HCT116 (cell line): ENCODE data around the gene LHX4. TPM values are rescaled to one million over a fixed set of nuclear protein-coding genes. Genes with fewer than 3 reads are reported as not detected.

Experiments used
- ATAC-seq: fragments of 200-7000 bp; cut with Tn5 transposase; 2 replicates; pipeline ENCODE4 v1.9.1; 2020; ENCODE audit warnings: mild to moderate bottlenecking, moderate library complexity
- BruUV-seq: library from RNA; stranded (reverse); fragments of 400-500 nt; replicated peaks from 2 replicates; lab custom pipeline; 2021; lab: Mats Ljungman, UMichigan
- CTCF ChIA-PET: fragments of 300-600 bp; sonication (Branson Sonifier 250); formaldehyde crosslinking; loops from one replicate; lab custom pipeline; 2021; ENCODE audit warnings: antibody characterized with exemption; lab: Charles Lee
- POLR2A ChIA-PET: fragments of 300-600, 350-600 bp; sonication (Branson Sonifier 250); formaldehyde crosslinking; loops from one replicate; lab custom pipeline; 2021; ENCODE audit warnings: antibody characterized with exemption; lab: Charles Lee
- RAD21 ChIA-PET, 2 experiments: fragments of 300-600 bp; sonication (Branson Sonifier 250); formaldehyde crosslinking; loops; one replicate each; lab custom pipeline; 2023; ENCODE audit warnings: low total read pairs in 2 of 2; ENCODE audit not compliant: uncharacterized antibody in 2 of 2, unreplicated experiment in 2 of 2, low non-redundant PET in 1 of 2; lab: Charles Lee
- DNase-seq: peaks from one replicate; pipeline ENCODE4 v3.0.0-alpha.2; 2010; ENCODE audit warnings: low read depth, low spot score
- H2AFZ ChIP-seq: fragments of 200-600 bp; shearing (Covaris generic), sonication (generic); 2 replicates; pipeline ENCODE4 v1.6.1; 2017; ENCODE audit warnings: low read depth, mixed run types, mixed read lengths, antibody characterized with exemption, low read length; ENCODE audit not compliant: poor library complexity, severe bottlenecking
- H3K27ac ChIP-seq: 2 replicates; pipeline ENCODE4 v1.5.1; 2012; ENCODE audit warnings: low read depth, low read length
- H3K27me3 ChIP-seq: fragments of 200-600 bp; sonication (generic); 2 replicates; pipeline ENCODE4 v1.6.1; 2016; ENCODE audit warnings: mixed run types, low read length, mixed read lengths; ENCODE audit not compliant: insufficient read depth
- H3K36me3 ChIP-seq, 2 experiments: fragments of 200-500 bp in 1 of 2; fragments of 200-600 bp in 1 of 2; sonication (Bioruptor generic) in 1 of 2; sonication (generic) in 1 of 2; 2 replicates each; pipeline versions ENCODE4 v1.5.1 to v1.6.1; 2014 to 2016; ENCODE audit warnings: low read length in 2 of 2, inconsistent platforms in 1 of 2, mixed read lengths in 1 of 2, mixed run types in 1 of 2; ENCODE audit not compliant: insufficient read depth in 2 of 2, control insufficient read depth in 1 of 2
- H3K4me1 ChIP-seq, 2 experiments: fragments of 200-600 bp in 1 of 2; sonication (generic) in 1 of 2; 2 replicates each; pipeline versions ENCODE4 v1.5.1 to v1.6.1; 2012 to 2017; ENCODE audit warnings: low read length in 2 of 2, inconsistent platforms in 1 of 2, mild to moderate bottlenecking in 1 of 2, mixed read lengths in 1 of 2, mixed run types in 1 of 2, moderate library complexity in 1 of 2; ENCODE audit not compliant: insufficient read depth in 2 of 2, control insufficient read depth in 1 of 2
- H3K4me2 ChIP-seq: fragments of 200-600 bp; sonication (generic); 2 replicates; pipeline ENCODE4 v1.6.1; 2017; ENCODE audit warnings: mixed run types, low read length, mixed read lengths
- H3K4me3 ChIP-seq, 2 experiments: fragments of 200-600 bp in 1 of 2; sonication (generic) in 1 of 2; replicated peaks in 1 of 2; 2 replicates each; pipeline ENCODE4 v1.5.1; 2011 to 2016; ENCODE audit warnings: low read length in 2 of 2, control low read depth in 1 of 2, low read depth in 1 of 2, mild to moderate bottlenecking in 1 of 2, mixed read lengths in 1 of 2, mixed run types in 1 of 2
- H3K79me2 ChIP-seq: fragments of 200-600 bp; sonication (generic); 2 replicates; pipeline ENCODE4 v1.6.1; 2017; ENCODE audit warnings: mild to moderate bottlenecking, mixed run types, low read length, moderate library complexity, mixed read lengths; ENCODE audit not compliant: insufficient read depth
- H3K9ac ChIP-seq: fragments of 200-600 bp; sonication (generic); 2 replicates; pipeline ENCODE4 v1.6.1; 2016; ENCODE audit warnings: low read length, mixed read lengths
- H3K9me2 ChIP-seq: fragments of 200-600 bp; sonication (generic), shearing (Covaris generic); 2 replicates; pipeline ENCODE4 v1.6.1; 2017; ENCODE audit warnings: mixed run types, mild to moderate bottlenecking, moderate library complexity; ENCODE audit not compliant: insufficient read depth
- H3K9me3 ChIP-seq, 2 experiments: fragments of 200-500 bp in 1 of 2; fragments of 200-600 bp in 1 of 2; sonication (Bioruptor generic) in 1 of 2; sonication (generic) in 1 of 2; 2 replicates each; pipeline ENCODE4 v1.6.1; 2014 to 2017; ENCODE audit warnings: low read length in 2 of 2, mixed read lengths in 2 of 2, inconsistent platforms in 1 of 2, low read depth in 1 of 2, mild to moderate bottlenecking in 1 of 2, mixed run types in 1 of 2, moderate library complexity in 1 of 2; ENCODE audit not compliant: control insufficient read depth in 1 of 2, insufficient read depth in 1 of 2
- H4K20me1 ChIP-seq: fragments of 200-600 bp; sonication (generic), shearing (Covaris generic); 2 replicates; pipeline ENCODE4 v1.6.1; 2017; ENCODE audit warnings: mixed run types, mild to moderate bottlenecking, moderate library complexity; ENCODE audit not compliant: insufficient read depth
- CBX3 ChIP-seq: IDR thresholded peaks from 2 replicates; pipeline ENCODE4 v1.6.1; 2012; ENCODE audit warnings: low read depth
- ELF1 ChIP-seq: IDR thresholded peaks from 2 replicates; pipeline ENCODE4 v1.6.1; 2012; ENCODE audit warnings: low read depth, borderline replicate concordance
- EZH2 ChIP-seq: fragments of 200-600 bp; sonication (generic); IDR thresholded peaks from 2 replicates; pipeline ENCODE4 v1.6.1; 2017; ENCODE audit warnings: antibody characterized with exemption, mixed run types
- EZH2phosphoT487 ChIP-seq: fragments of 200-600 bp; IDR thresholded peaks from 2 replicates; pipeline ENCODE4 v1.6.1; 2018; ENCODE audit warnings: antibody characterized with exemption, borderline replicate concordance
- FOSL1 ChIP-seq: IDR thresholded peaks from 2 replicates; pipeline ENCODE4 v1.6.1; 2012; ENCODE audit warnings: low read depth
- JUND ChIP-seq: IDR thresholded peaks from 2 replicates; pipeline ENCODE4 v1.6.1; 2012
- POLR2AphosphoS5 ChIP-seq: IDR thresholded peaks from 2 replicates; pipeline ENCODE4 v1.6.1; 2011; ENCODE audit warnings: mild to moderate bottlenecking, low read depth, low read length, moderate library complexity
- RAD21 ChIP-seq: IDR thresholded peaks from 2 replicates; pipeline ENCODE4 v1.6.1; 2012; ENCODE audit warnings: low read depth, mild to moderate bottlenecking
- SIN3A ChIP-seq: IDR thresholded peaks from 2 replicates; pipeline ENCODE4 v1.6.1; 2012; ENCODE audit warnings: low read depth
- SP1 ChIP-seq: IDR thresholded peaks from 2 replicates; pipeline ENCODE4 v1.6.1; 2012; ENCODE audit warnings: low read depth
- SRF ChIP-seq: IDR thresholded peaks from 2 replicates; pipeline ENCODE4 v1.6.1; 2012; ENCODE audit warnings: low read depth
- TCF7L2 ChIP-seq: IDR thresholded peaks from 2 replicates; pipeline ENCODE4 v1.7.0; 2011; ENCODE audit warnings: borderline replicate concordance, inconsistent platforms; ENCODE audit not compliant: insufficient read depth, insufficient read length; ENCODE audit errors: extremely low read depth
- YY1 ChIP-seq: IDR thresholded peaks from 2 replicates; pipeline ENCODE4 v1.6.1; 2011; ENCODE audit warnings: low read length, low read depth, moderate library complexity, mild to moderate bottlenecking; ENCODE audit not compliant: insufficient replicate concordance; ENCODE audit errors: extremely low read depth
- ZFX ChIP-seq: fragments of 450-650 bp; IDR thresholded peaks from 2 replicates; pipeline ENCODE4 v1.6.1; 2017
- intact Hi-C: fragments of 100-400 bp; cut with micrococcal nuclease; formaldehyde crosslinking; loops from 2 replicates; pipeline ENCODE4 v1.10.0; 2022
- total RNA-seq: library from RNA; stranded (reverse); gene quantifications from one replicate; pipeline ENCODE4 v1.2.1, GENCODE V29; 2021; ENCODE audit not compliant: unreplicated experiment
- TF ChIP-seq, protein P1 (sequence below): IDR thresholded peaks from 2 replicates; pipeline ENCODE4 v1.6.1; 2011; ENCODE audit warnings: mild to moderate bottlenecking, low read length, moderate library complexity; ENCODE audit not compliant: insufficient replicate concordance; ENCODE audit errors: extremely low read depth
- TF ChIP-seq, protein P2 (sequence below): IDR thresholded peaks from 2 replicates; pipeline ENCODE4 v1.6.1; 2012
- TF ChIP-seq, protein P3 (sequence below), 3 experiments: fragments of 200-600 bp in 1 of 3; sonication (generic) in 1 of 3; IDR thresholded peaks in 2 of 3; conservative IDR thresholded peaks in 1 of 3; 2 replicates each; pipeline ENCODE4 v1.5.1; 2012 to 2017; ENCODE audit warnings: low read depth in 2 of 3, low read length in 2 of 3, antibody characterized with exemption in 1 of 3, borderline replicate concordance in 1 of 3, control low read depth in 1 of 3, mild to moderate bottlenecking in 1 of 3, mixed read lengths in 1 of 3, mixed run types in 1 of 3, moderate library complexity in 1 of 3; ENCODE audit not compliant: insufficient read depth in 1 of 3
- TF ChIP-seq, protein P4 (sequence below): IDR thresholded peaks from 2 replicates; pipeline ENCODE4 v1.6.1; 2012; ENCODE audit warnings: low read depth
- TF ChIP-seq, protein P5 (sequence below): IDR thresholded peaks from 2 replicates; pipeline ENCODE4 v1.6.1; 2012

The LHX4 gene
- total RNA-seq, 1 experiment from 2014 or later, result 0.44 TPM

DNA sequence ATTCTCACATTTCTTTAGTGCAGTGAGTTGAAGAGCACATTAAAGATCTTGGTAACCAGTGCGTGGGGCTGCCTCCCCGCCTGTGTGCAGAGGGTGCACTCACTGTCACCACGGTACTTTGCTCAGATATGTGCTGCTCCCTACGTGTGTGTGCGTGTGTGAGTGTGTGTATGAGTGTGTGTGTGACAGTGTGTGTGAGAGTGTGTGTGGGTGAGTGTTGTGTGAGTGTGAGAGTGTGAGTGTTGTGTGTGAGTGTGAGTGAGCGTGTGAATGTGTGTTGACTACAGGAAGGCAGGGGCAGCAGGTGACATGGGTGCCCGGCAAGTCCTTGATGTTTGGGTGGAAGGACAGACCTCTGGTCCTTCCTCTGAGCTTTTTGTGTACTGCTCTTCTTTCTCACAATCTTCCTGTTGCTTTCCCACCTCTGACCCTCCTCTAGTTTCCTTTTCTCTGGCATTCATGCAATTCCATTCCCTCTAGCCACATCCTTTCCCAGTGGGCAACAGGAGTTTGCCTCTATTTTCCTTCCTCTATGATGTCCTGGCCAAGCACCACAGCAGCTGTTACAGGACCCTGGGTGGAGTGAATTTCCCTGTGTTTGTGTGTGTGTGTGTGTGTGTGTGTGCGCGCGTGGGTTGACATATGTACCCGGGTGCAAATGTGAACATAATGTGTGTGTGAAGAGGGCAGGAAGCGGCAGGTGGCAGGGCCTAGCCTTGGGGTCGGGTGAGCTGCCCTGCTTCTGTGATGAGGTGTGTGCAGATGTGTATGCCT lies 19.8 kb downstream of the LHX4 start:
- no peak for ATAC-seq
- H3K9me3 ChIP-seq, result no peaks in the 10 kb centered on the region
- ChIA-PET POLR2A (no interaction called here), RAD21 (interaction anchor here in 1 of 2 experiments (1.3 kb wide), 1 partner anchor 62 kb away, joined by 3 read pairs; no protein-coding TSS in a partner anchor), CTCF (interaction anchor here (0.9 to 1.1 kb wide), 2 partner anchors 10 to 62 kb away, joined by 3 read pairs; no protein-coding TSS in a partner anchor)
- no peak for DNase-seq
- intact Hi-C loops, result loop anchor here (5.0 kb wide), 1 partner anchor 63 kb away; no protein-coding TSS in a partner anchor
- no peaks in the 10 kb centered on the region for H3K27me3 ChIP-seq
- H3K4me1 ChIP-seq, result peaks cover 0 to 4% of the 10 kb centered on the region in 2 experiments; a peak in 1 of 4 replicates
- H3K4me3 ChIP-seq, result no peak overlapping the region
- no peaks in the 10 kb centered on the region for H3K9me2 ChIP-seq
- no peak overlapping the region for H2AFZ ChIP-seq
- H4K20me1 ChIP-seq, result no peaks in the 10 kb centered on the region
- BruUV-seq, result no TSS peak
- H3K36me3 ChIP-seq, result no peaks in the 10 kb centered on the region
- H3K79me2 ChIP-seq, result no peaks in the 10 kb centered on the region
- no peak overlapping the region for H3K27ac ChIP-seq
- no peak overlapping the region for H3K9ac ChIP-seq
- H3K4me2 ChIP-seq, result no peak overlapping the region
- TF ChIP-seq JUND, result no peak
- no peak for TF ChIP-seq SP1
- TF ChIP-seq TCF7L2, result no peak
- no peak for TF ChIP-seq ZFX
- TF ChIP-seq FOSL1, result no peak
- TF ChIP-seq YY1, result no peak
- TF ChIP-seq, protein P1, sequence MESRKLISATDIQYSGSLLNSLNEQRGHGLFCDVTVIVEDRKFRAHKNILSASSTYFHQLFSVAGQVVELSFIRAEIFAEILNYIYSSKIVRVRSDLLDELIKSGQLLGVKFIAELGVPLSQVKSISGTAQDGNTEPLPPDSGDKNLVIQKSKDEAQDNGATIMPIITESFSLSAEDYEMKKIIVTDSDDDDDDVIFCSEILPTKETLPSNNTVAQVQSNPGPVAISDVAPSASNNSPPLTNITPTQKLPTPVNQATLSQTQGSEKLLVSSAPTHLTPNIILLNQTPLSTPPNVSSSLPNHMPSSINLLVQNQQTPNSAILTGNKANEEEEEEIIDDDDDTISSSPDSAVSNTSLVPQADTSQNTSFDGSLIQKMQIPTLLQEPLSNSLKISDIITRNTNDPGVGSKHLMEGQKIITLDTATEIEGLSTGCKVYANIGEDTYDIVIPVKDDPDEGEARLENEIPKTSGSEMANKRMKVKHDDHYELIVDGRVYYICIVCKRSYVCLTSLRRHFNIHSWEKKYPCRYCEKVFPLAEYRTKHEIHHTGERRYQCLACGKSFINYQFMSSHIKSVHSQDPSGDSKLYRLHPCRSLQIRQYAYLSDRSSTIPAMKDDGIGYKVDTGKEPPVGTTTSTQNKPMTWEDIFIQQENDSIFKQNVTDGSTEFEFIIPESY, result no peak
- TF ChIP-seq EZH2, result no peak
- TF ChIP-seq EZH2phosphoT487, result no peak
- TF ChIP-seq CBX3, result no peak
- TF ChIP-seq, protein P2, sequence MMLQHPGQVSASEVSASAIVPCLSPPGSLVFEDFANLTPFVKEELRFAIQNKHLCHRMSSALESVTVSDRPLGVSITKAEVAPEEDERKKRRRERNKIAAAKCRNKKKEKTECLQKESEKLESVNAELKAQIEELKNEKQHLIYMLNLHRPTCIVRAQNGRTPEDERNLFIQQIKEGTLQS, result no peak
- no peak for TF ChIP-seq RAD21
- TF ChIP-seq, protein P3, sequence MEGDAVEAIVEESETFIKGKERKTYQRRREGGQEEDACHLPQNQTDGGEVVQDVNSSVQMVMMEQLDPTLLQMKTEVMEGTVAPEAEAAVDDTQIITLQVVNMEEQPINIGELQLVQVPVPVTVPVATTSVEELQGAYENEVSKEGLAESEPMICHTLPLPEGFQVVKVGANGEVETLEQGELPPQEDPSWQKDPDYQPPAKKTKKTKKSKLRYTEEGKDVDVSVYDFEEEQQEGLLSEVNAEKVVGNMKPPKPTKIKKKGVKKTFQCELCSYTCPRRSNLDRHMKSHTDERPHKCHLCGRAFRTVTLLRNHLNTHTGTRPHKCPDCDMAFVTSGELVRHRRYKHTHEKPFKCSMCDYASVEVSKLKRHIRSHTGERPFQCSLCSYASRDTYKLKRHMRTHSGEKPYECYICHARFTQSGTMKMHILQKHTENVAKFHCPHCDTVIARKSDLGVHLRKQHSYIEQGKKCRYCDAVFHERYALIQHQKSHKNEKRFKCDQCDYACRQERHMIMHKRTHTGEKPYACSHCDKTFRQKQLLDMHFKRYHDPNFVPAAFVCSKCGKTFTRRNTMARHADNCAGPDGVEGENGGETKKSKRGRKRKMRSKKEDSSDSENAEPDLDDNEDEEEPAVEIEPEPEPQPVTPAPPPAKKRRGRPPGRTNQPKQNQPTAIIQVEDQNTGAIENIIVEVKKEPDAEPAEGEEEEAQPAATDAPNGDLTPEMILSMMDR (IDR thresholded peaks at IDR 0.05 in 2 of 3, conservative IDR thresholded peaks at IDR 0.05 in 1 of 3; ENCODE audit: borderline replicate concordance in 1 of 3, insufficient read depth in 1 of 3, low read depth in 2 of 3, low read length in 2 of 3), result no peak
- TF ChIP-seq SRF, result no peak
- no peak for TF ChIP-seq POLR2AphosphoS5
- TF ChIP-seq, protein P4, sequence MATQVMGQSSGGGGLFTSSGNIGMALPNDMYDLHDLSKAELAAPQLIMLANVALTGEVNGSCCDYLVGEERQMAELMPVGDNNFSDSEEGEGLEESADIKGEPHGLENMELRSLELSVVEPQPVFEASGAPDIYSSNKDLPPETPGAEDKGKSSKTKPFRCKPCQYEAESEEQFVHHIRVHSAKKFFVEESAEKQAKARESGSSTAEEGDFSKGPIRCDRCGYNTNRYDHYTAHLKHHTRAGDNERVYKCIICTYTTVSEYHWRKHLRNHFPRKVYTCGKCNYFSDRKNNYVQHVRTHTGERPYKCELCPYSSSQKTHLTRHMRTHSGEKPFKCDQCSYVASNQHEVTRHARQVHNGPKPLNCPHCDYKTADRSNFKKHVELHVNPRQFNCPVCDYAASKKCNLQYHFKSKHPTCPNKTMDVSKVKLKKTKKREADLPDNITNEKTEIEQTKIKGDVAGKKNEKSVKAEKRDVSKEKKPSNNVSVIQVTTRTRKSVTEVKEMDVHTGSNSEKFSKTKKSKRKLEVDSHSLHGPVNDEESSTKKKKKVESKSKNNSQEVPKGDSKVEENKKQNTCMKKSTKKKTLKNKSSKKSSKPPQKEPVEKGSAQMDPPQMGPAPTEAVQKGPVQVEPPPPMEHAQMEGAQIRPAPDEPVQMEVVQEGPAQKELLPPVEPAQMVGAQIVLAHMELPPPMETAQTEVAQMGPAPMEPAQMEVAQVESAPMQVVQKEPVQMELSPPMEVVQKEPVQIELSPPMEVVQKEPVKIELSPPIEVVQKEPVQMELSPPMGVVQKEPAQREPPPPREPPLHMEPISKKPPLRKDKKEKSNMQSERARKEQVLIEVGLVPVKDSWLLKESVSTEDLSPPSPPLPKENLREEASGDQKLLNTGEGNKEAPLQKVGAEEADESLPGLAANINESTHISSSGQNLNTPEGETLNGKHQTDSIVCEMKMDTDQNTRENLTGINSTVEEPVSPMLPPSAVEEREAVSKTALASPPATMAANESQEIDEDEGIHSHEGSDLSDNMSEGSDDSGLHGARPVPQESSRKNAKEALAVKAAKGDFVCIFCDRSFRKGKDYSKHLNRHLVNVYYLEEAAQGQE, result no peak
- TF ChIP-seq ELF1, result no peak
- no peak for TF ChIP-seq SIN3A
- TF ChIP-seq, protein P5, sequence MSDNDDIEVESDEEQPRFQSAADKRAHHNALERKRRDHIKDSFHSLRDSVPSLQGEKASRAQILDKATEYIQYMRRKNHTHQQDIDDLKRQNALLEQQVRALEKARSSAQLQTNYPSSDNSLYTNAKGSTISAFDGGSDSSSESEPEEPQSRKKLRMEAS, result no peak
